ENCODE measurements around the gene CST7.

GRCh38 chr20:25008388-25009217 lies 59.5 kb downstream of the CST7 start:
- TF ChIP-seq USF2 (IDR thresholded peaks at IDR 0.05; ENCODE audit: borderline replicate concordance, low read depth, low read length) (no peak), JUND (IDR thresholded peaks at IDR 0.05; ENCODE audit: low read depth, low read length) (no peak), CREM (IDR thresholded peaks at IDR 0.05; ENCODE audit: low read depth) (no peak), POU2F2 (IDR thresholded peaks at IDR 0.05; ENCODE audit: borderline replicate concordance, low read depth, low read length) (no peak)
